GM12878 (cell line): ENCODE data around the gene BRI3BP. TPM values are rescaled to one million over a fixed set of nuclear protein-coding genes. Genes with fewer than 3 reads are reported as not detected.

Source experiments
- BCL11A ChIP-seq: IDR thresholded peaks from 2 replicates; pipeline ENCODE4 v1.6.1; 2011; ENCODE audit warnings: low read depth, low read length
- CBX3 ChIP-seq: fragments of 200-600 bp; sonication (generic); IDR thresholded peaks from 2 replicates; pipeline ENCODE4 v1.6.1; 2016; ENCODE audit warnings: low read depth, borderline replicate concordance
- CBX5 ChIP-seq: sonication (generic); IDR thresholded peaks from 2 replicates; pipeline ENCODE4 v1.6.1; 2016; ENCODE audit warnings: low read depth, moderate library complexity, mild to moderate bottlenecking, inconsistent platforms
- CHD4 ChIP-seq: fragments of 200-600 bp; sonication (generic); IDR thresholded peaks from 2 replicates; pipeline ENCODE4 v1.6.1; 2016; ENCODE audit warnings: mild to moderate bottlenecking
- CREB1 ChIP-seq: IDR thresholded peaks from 2 replicates; pipeline ENCODE4 v1.6.1; 2012; ENCODE audit warnings: low read depth, mild to moderate bottlenecking, inconsistent platforms
- E2F8 ChIP-seq: fragments of 450-650 bp; IDR thresholded peaks from 2 replicates; pipeline ENCODE4 v1.6.1; 2018; ENCODE audit warnings: mild to moderate bottlenecking, low read depth, moderate library complexity; ENCODE audit not compliant: partially characterized antibody
- FOXM1 ChIP-seq: IDR thresholded peaks from 2 replicates; pipeline ENCODE4 v1.6.1; 2012; ENCODE audit warnings: low read depth, mild to moderate bottlenecking, inconsistent platforms, low read length, moderate library complexity
- HCFC1 ChIP-seq: fragments of 150-350 bp; IDR thresholded peaks from 2 replicates; pipeline ENCODE4 v1.6.1; 2014; ENCODE audit warnings: low read length
- IRF5 ChIP-seq: fragments of 450-650 bp; IDR thresholded peaks from 2 replicates; pipeline ENCODE4 v1.6.1; 2017; ENCODE audit warnings: borderline replicate concordance
- KAT2A ChIP-seq: conservative IDR thresholded peaks from 2 replicates; pipeline ENCODE4 v1.6.1; 2011; ENCODE audit warnings: low read depth, low read length; ENCODE audit not compliant: control insufficient read depth
- LARP7 ChIP-seq: fragments of 450-650 bp; IDR thresholded peaks from 2 replicates; pipeline ENCODE4 v1.6.1; 2017; ENCODE audit warnings: mild to moderate bottlenecking
- MXI1 ChIP-seq: fragments of 150-350 bp; IDR thresholded peaks from 2 replicates; pipeline ENCODE4 v1.6.1; 2011; ENCODE audit warnings: low read depth, mild to moderate bottlenecking, inconsistent platforms, low read length, improper control_type of control experiment
- PAX5 ChIP-seq: IDR thresholded peaks from 2 replicates; pipeline ENCODE4 v1.6.1; 2011; ENCODE audit warnings: low read depth, low read length, borderline replicate concordance
- RBBP5 ChIP-seq: fragments of 200-600 bp; sonication (generic); conservative IDR thresholded peaks from 2 replicates; pipeline ENCODE4 v1.6.1; 2016
- SIN3A ChIP-seq: IDR thresholded peaks from 2 replicates; pipeline ENCODE4 v1.6.1; 2012; ENCODE audit warnings: low read depth, low read length, improper control_type of control experiment
- SIX5 ChIP-seq: IDR thresholded peaks from 2 replicates; pipeline ENCODE4 v1.6.1; 2011; ENCODE audit warnings: mild to moderate bottlenecking, low read depth, low read length, moderate library complexity; ENCODE audit not compliant: severe bottlenecking
- SP1 ChIP-seq: IDR thresholded peaks from one replicate; pipeline ENCODE4 v1.6.1; 2011; ENCODE audit warnings: low read depth, low read length
- SUPT20H ChIP-seq: IDR thresholded peaks from 2 replicates; pipeline ENCODE4 v1.6.1; 2011; ENCODE audit warnings: low read depth, mild to moderate bottlenecking, low read length, moderate library complexity, borderline replicate concordance; ENCODE audit not compliant: control insufficient read depth
- TCF12 ChIP-seq: IDR thresholded peaks from 2 replicates; pipeline ENCODE4 v1.6.1; 2011; ENCODE audit warnings: low read depth, mild to moderate bottlenecking, low read length
- TCF3 ChIP-seq: IDR thresholded peaks from 2 replicates; pipeline ENCODE4 v1.6.1; 2012; ENCODE audit warnings: low read depth, mild to moderate bottlenecking, low read length, borderline replicate concordance; ENCODE audit not compliant: insufficient read depth
- YBX1 ChIP-seq: fragments of 450-650 bp; IDR thresholded peaks from 2 replicates; pipeline ENCODE4 v1.6.1; 2016; ENCODE audit warnings: antibody characterized with exemption
- ZSCAN29 ChIP-seq: fragments of 450-650 bp; IDR thresholded peaks from 2 replicates; pipeline ENCODE4 v1.6.1; 2017; ENCODE audit warnings: mild to moderate bottlenecking, moderate library complexity
- polyA plus RNA-seq, 11 experiments: library from polyadenylated mRNA; depleted of rRNA in 4 of 11; unstranded in 6 of 11; stranded (reverse) in 5 of 11; fragments of >200 nt; fragmentation: Nextera tagmentation in 4 of 11; fragmentation: Illumina TruSeq in 1 of 11; extraction: Ambion mirVana in 4 of 11; extraction: Trizol in 1 of 11; gene quantifications; 1 replicate in 1 of 11; 2 replicates in 10 of 11; pipeline versions ENCODE4 v1.2.1 to v1.2.3, GENCODE V29; 2011 to 2016; ENCODE audit warnings: inconsistent platforms in 2 of 11, missing spikeins in 2 of 11, low read depth in 1 of 11
- total RNA-seq, 4 experiments: library from RNA; depleted of rRNA in 3 of 4; stranded (reverse); fragments of >200 nt in 3 of 4; fragmentation: Illumina TruSeq in 1 of 4; extraction: Trizol in 1 of 4; gene quantifications; 2 replicates each; pipeline versions ENCODE4 v1.2.1 to v1.2.3, GENCODE V29; 2013 to 2021
- TF ChIP-seq, protein P1 (sequence below): fragments of 450-650 bp; IDR thresholded peaks from 2 replicates; pipeline ENCODE4 v1.6.1; 2017; ENCODE audit warnings: mild to moderate bottlenecking
- TF ChIP-seq, protein P2 (sequence below): fragments of 150-350 bp; IDR thresholded peaks from 2 replicates; pipeline ENCODE4 v1.6.1; 2014; ENCODE audit warnings: mild to moderate bottlenecking, low read depth, low read length

The BRI3BP gene
- total and polyA plus RNA-seq, 10 of the 15 experiments (the other 5 are each of a cell fraction or from before 2014, with no cell fraction given), result 11.5 to 37.0 (median 28.5) TPM

DNA sequence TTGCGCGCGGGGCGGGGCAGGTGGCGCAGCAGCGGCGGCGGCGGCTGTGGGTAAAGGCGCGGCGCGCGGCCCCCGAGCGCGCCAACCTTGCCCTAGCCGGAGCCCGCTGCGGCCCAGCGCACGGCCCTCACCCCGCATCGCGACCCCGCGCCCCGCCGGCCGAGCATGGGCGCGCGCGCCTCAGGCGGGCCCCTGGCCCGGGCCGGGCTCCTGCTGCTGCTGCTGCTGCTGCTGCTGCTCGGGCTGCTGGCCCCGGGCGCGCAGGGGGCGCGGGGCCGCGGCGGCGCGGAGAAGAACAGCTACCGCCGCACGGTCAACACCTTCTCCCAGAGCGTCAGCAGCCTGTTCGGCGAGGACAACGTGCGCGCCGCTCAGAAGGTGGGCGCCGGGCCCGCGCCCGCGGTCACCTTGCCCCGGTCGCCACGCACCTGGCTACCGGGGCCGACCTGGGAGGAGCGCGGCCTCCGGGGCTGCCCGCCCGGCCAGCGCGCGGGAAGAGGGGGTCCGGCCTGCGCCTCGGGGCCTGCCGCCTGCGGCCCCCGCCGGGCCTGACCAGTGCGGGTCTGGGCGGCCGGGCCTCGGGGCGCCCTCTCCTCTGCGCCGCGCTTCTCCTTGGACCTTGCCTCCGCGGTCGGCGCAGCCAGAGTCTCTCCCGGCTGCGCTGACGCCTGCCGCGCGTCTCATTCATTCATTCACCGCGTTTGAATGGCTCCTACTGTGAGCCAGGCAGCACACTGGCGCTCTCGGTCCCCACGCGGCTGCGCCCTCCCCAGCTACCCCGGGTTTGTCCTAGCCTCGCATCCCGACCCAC lies at the start of gene BRI3BP (continued):
- TF ChIP-seq MXI1, result peak; percentile 54
- TF ChIP-seq SIX5, result no peak
- TF ChIP-seq E2F8, result no peak
- TF ChIP-seq CHD4, result no peak
- TF ChIP-seq IRF5, result no peak
- TF ChIP-seq KAT2A, result no peak
- TF ChIP-seq LARP7, result peak; percentile 78; the same call in 1 of the 2 replicates
- TF ChIP-seq, protein P1, sequence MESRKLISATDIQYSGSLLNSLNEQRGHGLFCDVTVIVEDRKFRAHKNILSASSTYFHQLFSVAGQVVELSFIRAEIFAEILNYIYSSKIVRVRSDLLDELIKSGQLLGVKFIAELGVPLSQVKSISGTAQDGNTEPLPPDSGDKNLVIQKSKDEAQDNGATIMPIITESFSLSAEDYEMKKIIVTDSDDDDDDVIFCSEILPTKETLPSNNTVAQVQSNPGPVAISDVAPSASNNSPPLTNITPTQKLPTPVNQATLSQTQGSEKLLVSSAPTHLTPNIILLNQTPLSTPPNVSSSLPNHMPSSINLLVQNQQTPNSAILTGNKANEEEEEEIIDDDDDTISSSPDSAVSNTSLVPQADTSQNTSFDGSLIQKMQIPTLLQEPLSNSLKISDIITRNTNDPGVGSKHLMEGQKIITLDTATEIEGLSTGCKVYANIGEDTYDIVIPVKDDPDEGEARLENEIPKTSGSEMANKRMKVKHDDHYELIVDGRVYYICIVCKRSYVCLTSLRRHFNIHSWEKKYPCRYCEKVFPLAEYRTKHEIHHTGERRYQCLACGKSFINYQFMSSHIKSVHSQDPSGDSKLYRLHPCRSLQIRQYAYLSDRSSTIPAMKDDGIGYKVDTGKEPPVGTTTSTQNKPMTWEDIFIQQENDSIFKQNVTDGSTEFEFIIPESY, result no peak
- no peak; the same call in 1 of the 2 replicates for TF ChIP-seq SIN3A
- no peak for TF ChIP-seq RBBP5
- TF ChIP-seq PAX5, result 0 out of 2 replicates have a peak, but pooled peaks have one; percentile 4
- TF ChIP-seq YBX1, result no peak
- TF ChIP-seq, protein P2, sequence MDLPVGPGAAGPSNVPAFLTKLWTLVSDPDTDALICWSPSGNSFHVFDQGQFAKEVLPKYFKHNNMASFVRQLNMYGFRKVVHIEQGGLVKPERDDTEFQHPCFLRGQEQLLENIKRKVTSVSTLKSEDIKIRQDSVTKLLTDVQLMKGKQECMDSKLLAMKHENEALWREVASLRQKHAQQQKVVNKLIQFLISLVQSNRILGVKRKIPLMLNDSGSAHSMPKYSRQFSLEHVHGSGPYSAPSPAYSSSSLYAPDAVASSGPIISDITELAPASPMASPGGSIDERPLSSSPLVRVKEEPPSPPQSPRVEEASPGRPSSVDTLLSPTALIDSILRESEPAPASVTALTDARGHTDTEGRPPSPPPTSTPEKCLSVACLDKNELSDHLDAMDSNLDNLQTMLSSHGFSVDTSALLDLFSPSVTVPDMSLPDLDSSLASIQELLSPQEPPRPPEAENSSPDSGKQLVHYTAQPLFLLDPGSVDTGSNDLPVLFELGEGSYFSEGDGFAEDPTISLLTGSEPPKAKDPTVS, result no peak
- TF ChIP-seq TCF12, result 0 out of 2 replicates have a peak, but pooled peaks have one; percentile 29
- TF ChIP-seq SP1, result no peak
- no peak for TF ChIP-seq TCF3
- TF ChIP-seq CBX3, result no peak
- no peak for TF ChIP-seq FOXM1
- no peak for TF ChIP-seq CREB1
- TF ChIP-seq CBX5, result no peak
- TF ChIP-seq SUPT20H, result no peak
- no peak; the same call in 1 of the 2 replicates for TF ChIP-seq ZSCAN29
- no peak for TF ChIP-seq HCFC1
- TF ChIP-seq BCL11A, result no peak
